Panc1 (cell line): Measurements from ENCODE around the gene SPATA31D4.

ENCODE experiments used
- TCF7L2 ChIP-seq: IDR thresholded peaks from 2 replicates; pipeline ENCODE4 v1.6.1; 2011; ENCODE audit warnings: mild to moderate bottlenecking, low read depth, low read length, inconsistent platforms
- TF ChIP-seq, protein P1 (sequence below): fragments of 450-650 bp; IDR thresholded peaks from 2 replicates; pipeline ENCODE4 v1.5.1; 2017; ENCODE audit warnings: mild to moderate bottlenecking

DNA sequence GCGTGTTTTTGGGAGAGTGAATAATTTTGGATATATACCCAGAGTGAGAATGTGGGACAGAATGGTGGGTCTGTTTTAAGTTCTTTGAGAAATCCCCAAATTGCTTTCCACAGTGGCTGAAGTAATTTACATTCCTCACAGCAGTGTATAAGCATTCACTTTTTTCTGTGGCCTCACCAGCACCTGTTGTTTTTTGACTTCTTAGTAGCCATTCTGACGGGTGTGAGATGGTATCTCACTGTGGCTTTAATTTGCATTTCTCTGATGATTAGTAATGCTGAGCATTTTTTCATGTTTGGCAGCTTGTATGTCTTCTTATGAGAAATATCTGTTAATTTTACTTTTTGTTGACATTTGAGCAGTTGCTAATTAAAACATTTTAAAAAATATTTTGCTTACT, 51.0 kb downstream of the SPATA31D4 start:
- TF ChIP-seq, protein P1, sequence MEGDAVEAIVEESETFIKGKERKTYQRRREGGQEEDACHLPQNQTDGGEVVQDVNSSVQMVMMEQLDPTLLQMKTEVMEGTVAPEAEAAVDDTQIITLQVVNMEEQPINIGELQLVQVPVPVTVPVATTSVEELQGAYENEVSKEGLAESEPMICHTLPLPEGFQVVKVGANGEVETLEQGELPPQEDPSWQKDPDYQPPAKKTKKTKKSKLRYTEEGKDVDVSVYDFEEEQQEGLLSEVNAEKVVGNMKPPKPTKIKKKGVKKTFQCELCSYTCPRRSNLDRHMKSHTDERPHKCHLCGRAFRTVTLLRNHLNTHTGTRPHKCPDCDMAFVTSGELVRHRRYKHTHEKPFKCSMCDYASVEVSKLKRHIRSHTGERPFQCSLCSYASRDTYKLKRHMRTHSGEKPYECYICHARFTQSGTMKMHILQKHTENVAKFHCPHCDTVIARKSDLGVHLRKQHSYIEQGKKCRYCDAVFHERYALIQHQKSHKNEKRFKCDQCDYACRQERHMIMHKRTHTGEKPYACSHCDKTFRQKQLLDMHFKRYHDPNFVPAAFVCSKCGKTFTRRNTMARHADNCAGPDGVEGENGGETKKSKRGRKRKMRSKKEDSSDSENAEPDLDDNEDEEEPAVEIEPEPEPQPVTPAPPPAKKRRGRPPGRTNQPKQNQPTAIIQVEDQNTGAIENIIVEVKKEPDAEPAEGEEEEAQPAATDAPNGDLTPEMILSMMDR = no peak
- no peak for TF ChIP-seq TCF7L2
